Upper lobe of left lung (tissue), 6 donors: ENCODE measurements around the gene PLAA. TPM values are rescaled to one million over a fixed set of nuclear protein-coding genes. Genes with fewer than 3 reads are reported as not detected.

Experiments used
- ATAC-seq, 2 donors: fragments of 200-7000 bp; cut with Tn5 transposase; one replicate each; pipeline ENCODE4 v1.9.1; 2022; ENCODE audit warnings: mild to moderate bottlenecking in 2 of 2, moderate library complexity in 2 of 2; ENCODE audit not compliant: low FRiP score in 2 of 2
- DNase-seq, 2 donors: peaks; one replicate each; pipeline ENCODE4 v3.0.0-alpha.2; 2019 to 2020
- H3K27ac ChIP-seq, 4 donors: fragments of 200-600 bp; sonication (generic); one replicate each; pipeline ENCODE4 v1.5.1; 2016 to 2019
- H3K27me3 ChIP-seq, 4 donors: fragments of 200-600 bp; sonication (generic); one replicate each; pipeline ENCODE4 v1.5.1; 2017 to 2019
- H3K36me3 ChIP-seq, 4 donors: fragments of 200-600 bp; sonication (generic); one replicate each; pipeline ENCODE4 v1.5.1; 2016 to 2019
- H3K4me1 ChIP-seq, 4 donors: fragments of 200-600 bp; sonication (generic); one replicate each; pipeline ENCODE4 v1.5.1; 2018 to 2019
- H3K4me3 ChIP-seq, 4 donors: fragments of 200-600 bp; sonication (generic); one replicate each; pipeline ENCODE4 v1.5.1; 2017 to 2019; ENCODE audit warnings: mild to moderate bottlenecking in 2 of 4, moderate library complexity in 1 of 4
- H3K9me3 ChIP-seq, 4 donors: fragments of 200-600 bp; sonication (generic); one replicate each; pipeline ENCODE4 v1.5.1; 2018 to 2019
- EP300 ChIP-seq, 4 donors: sonication (generic); formaldehyde crosslinking; IDR thresholded peaks; one replicate each; pipeline ENCODE4 v1.5.1; 2017; ENCODE audit warnings: antibody characterized with exemption in 4 of 4, control low read depth in 2 of 4
- POLR2A ChIP-seq, 4 donors: fragments of 450-650 bp; IDR thresholded peaks; one replicate each; pipeline ENCODE4 v1.5.1; 2016 to 2017; ENCODE audit warnings: antibody characterized with exemption in 4 of 4, mild to moderate bottlenecking in 2 of 4
- POLR2AphosphoS5 ChIP-seq, 2 donors: sonication (generic); formaldehyde crosslinking; IDR thresholded peaks; one replicate each; pipeline ENCODE4 v1.5.1; 2017; ENCODE audit warnings: antibody characterized with exemption in 2 of 2
- WGBS, 2 donors: methylation state at CpG; one replicate each; pipeline ENCODE4 v1.1.5; 2017 to 2018; 5-methylcytosine and 5-hydroxymethylcytosine counted together
- total RNA-seq, 6 donors: library from RNA; depleted of rRNA in 4 of 6; stranded (reverse); fragments of >200 nt in 4 of 6; gene quantifications; one replicate each; pipeline versions ENCODE4 v1.1.0 to v1.2.1, GENCODE V29; 2016 to 2021
- TF ChIP-seq, protein P1 (sequence below), 6 experiments: fragments of 450-650 bp in 4 of 6; fragments of 200-600 bp in 2 of 6; sonication (generic) in 2 of 6; IDR thresholded peaks; one replicate each; pipeline ENCODE4 v1.5.1; 2016 to 2019; ENCODE audit warnings: antibody characterized with exemption in 6 of 6
- donor health status: DM: no; HTN: no; CAD: no; lungs with moderate emphysema.
- donor health status: DM: no; HTN: yes; CAD: no; lungs with severe emphysema.

PLAA gene
- total RNA-seq, 6 donors from 2014 or later: 18.2 to 29.2 (median 22.2) TPM

DNA sequence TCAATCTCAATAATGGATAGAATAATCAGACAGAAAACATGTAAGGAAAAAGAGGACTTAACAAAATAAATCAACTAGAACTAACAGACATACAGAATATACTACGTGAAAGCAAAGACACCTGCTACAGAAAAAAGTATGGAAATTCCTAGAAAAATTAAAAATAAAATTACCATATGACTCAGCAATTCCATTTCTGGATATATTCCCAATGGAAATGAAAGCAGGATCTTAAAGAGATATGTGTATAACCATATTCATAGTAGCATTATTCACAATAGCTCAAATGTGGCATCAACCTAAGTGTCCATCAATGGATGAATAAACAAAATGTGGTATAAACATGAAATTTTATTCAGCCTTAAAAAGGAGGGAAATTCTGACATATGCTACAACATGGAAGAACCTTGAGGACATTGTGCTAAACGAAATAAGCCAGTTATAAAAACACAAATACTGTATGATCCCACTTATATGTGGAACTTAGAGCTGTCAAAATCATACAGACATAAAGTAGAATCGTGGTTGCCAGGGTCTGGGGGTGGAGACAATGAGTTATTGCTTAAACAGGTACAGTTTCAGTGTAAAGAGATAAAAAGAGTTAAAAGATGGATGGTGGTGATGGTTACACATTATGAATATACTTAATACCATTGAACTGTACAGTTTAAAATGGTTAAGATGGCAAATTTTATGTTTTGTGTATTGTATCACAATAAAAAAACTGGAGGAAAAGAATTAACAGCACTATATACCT, 6.9 kb downstream of the PLAA start:
- WGBS, 2 donors: 81 to 87% methylated on average over 3 of the region's 3 CpGs
- Histone ChIP-seq H3K36me3 (no peaks in the 10 kb centered on the region), H3K27ac (no peak overlapping the region), H3K27me3 (no peaks in the 10 kb centered on the region), H3K9me3 (peaks cover 0 to 6% (median 1%) of the 10 kb centered on the region in 4 donors), H3K4me3 (no peak overlapping the region), H3K4me1 (peaks cover 2 to 26% (median 12%) of the 10 kb centered on the region in 4 donors)
- no peak for TF ChIP-seq POLR2AphosphoS5 (IDR thresholded peaks at IDR 0.05)
- TF ChIP-seq POLR2A (IDR thresholded peaks at IDR 0.05): no peak
- TF ChIP-seq, protein P1, sequence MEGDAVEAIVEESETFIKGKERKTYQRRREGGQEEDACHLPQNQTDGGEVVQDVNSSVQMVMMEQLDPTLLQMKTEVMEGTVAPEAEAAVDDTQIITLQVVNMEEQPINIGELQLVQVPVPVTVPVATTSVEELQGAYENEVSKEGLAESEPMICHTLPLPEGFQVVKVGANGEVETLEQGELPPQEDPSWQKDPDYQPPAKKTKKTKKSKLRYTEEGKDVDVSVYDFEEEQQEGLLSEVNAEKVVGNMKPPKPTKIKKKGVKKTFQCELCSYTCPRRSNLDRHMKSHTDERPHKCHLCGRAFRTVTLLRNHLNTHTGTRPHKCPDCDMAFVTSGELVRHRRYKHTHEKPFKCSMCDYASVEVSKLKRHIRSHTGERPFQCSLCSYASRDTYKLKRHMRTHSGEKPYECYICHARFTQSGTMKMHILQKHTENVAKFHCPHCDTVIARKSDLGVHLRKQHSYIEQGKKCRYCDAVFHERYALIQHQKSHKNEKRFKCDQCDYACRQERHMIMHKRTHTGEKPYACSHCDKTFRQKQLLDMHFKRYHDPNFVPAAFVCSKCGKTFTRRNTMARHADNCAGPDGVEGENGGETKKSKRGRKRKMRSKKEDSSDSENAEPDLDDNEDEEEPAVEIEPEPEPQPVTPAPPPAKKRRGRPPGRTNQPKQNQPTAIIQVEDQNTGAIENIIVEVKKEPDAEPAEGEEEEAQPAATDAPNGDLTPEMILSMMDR (IDR thresholded peaks at IDR 0.05): no peak
- no peak for TF ChIP-seq EP300 (IDR thresholded peaks at IDR 0.05)
- no peak for DNase-seq
- no peak for ATAC-seq

DNA sequence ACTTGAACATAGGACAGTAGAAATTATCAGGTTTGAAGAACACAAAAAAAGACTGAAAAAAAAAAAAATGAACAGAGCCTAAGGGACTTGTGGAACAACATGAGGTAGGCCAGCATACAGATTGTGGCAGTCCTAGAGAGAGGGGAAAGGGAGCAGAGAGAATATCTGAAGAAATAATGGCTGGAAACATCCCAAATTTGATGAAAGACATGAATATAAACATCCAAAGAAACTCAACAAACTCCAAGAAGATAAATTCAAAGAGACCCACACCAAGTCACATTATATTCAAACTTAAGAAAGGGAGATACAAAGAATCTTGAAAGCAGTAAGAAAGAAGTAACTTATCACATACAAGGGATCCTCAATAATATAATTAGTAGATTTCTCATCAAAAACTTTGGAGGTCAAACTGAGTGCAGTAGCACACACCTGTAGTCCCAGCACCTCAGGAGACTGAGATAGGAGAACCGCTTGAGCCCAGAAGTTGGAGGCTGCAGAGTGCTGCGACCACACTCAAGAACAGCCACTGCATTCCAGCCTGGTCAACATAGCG, 9.1 kb downstream of the PLAA start:
- DNase-seq: no peak
- Histone ChIP-seq H3K4me3 (no peak overlapping the region), H3K9me3 (peaks cover 0 to 6% (median 1%) of the 10 kb centered on the region in 4 donors)

DNA sequence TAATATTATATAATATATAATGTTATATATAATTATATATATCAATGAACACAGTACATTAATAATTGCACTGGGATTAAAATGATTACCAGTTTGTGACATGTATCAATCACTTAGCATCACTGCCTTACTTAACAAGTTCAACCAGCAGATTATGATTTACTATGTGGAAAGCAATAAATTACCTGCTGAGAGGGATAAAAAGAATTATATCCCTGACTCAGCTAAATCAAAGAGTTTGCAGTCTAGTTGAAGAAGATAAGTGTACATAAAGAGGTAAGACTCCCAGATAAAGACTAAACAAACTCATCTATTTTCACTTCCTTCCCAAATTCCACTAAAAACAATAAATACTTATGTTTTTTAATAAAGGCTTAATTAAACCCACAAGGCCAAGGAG, 11.2 kb downstream of the PLAA start:
- no peaks in the 10 kb centered on the region for H3K27me3 ChIP-seq
- TF ChIP-seq EP300 (IDR thresholded peaks at IDR 0.05) (no peak), POLR2AphosphoS5 (IDR thresholded peaks at IDR 0.05) (no peak), POLR2A (IDR thresholded peaks at IDR 0.05) (no peak)
- TF ChIP-seq, protein P1 (IDR thresholded peaks at IDR 0.05): no peak
- no peak for DNase-seq

More for the DNA sequence above, 9.1 kb downstream of the PLAA start:
- peaks cover 0 to 6% (median 2%) of the 10 kb centered on the region in 4 donors for H3K36me3 ChIP-seq
- peaks cover 0 to 10% (median 2%) of the 10 kb centered on the region in 4 donors for H3K4me1 ChIP-seq
- TF ChIP-seq POLR2AphosphoS5 (IDR thresholded peaks at IDR 0.05): no peak
- TF ChIP-seq EP300 (IDR thresholded peaks at IDR 0.05): no peak
- TF ChIP-seq, protein P1 (IDR thresholded peaks at IDR 0.05): no peak
- TF ChIP-seq POLR2A (IDR thresholded peaks at IDR 0.05): no peak
- 98 to 100% methylated on average over 3 of the region's 3 CpGs for WGBS, 2 donors
- H3K27me3 ChIP-seq: no peaks in the 10 kb centered on the region
- no peak for ATAC-seq
- no peak overlapping the region for H3K27ac ChIP-seq

DNA sequence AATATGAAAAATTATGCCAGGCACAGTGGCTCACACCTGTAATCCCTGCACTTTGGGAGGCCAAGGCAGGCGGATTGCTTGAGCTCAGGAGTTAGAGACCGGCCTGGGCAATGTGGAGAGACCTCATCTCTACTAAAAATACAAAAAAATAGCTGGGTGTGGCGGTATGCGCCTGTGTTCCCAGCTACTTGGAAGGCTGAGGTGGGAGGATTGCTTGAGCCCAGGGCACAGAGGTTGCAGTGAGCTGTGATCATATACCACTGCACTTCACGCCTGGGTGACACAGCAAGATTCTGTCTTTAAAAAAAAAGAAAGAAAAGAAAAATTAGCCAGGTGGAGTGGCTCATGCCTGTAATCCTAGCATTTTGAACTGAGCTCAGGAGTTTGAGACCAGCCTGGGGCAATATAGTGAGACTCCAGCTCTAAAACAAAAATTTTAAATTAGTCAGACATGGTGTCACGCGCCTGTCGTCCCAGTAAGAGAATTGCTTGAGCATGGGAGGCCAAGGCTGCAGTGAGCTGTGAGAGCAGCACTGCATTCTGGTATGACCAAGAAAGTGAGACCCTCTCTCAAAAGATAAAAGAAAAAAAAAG, 18.0 kb downstream of the PLAA start:
- H3K27me3 ChIP-seq: no peaks in the 10 kb centered on the region
- H3K4me3 ChIP-seq: no peak overlapping the region
- DNase-seq: no peak
- TF ChIP-seq, protein P1 (IDR thresholded peaks at IDR 0.05): no peak
- TF ChIP-seq POLR2AphosphoS5 (IDR thresholded peaks at IDR 0.05) (no peak), POLR2A (IDR thresholded peaks at IDR 0.05) (no peak), EP300 (IDR thresholded peaks at IDR 0.05) (no peak)
- H3K36me3 ChIP-seq: peaks cover 16 to 64% (median 22%) of the 10 kb centered on the region in 4 donors
- ATAC-seq: no peak
- no peaks in the 10 kb centered on the region for H3K4me1 ChIP-seq
- WGBS, 2 donors: 95 to 96% methylated on average over 8 of the region's 8 CpGs
- H3K9me3 ChIP-seq: no peaks in the 10 kb centered on the region
- H3K27ac ChIP-seq: no peak overlapping the region

More for the DNA sequence above, 11.2 kb downstream of the PLAA start:
- peaks cover 0 to 10% (median 2%) of the 10 kb centered on the region in 4 donors for H3K4me1 ChIP-seq
- peaks cover 0 to 14% (median 2%) of the 10 kb centered on the region in 4 donors for H3K36me3 ChIP-seq
- peaks cover 0 to 6% (median 1%) of the 10 kb centered on the region in 4 donors for H3K9me3 ChIP-seq
- no peak for ATAC-seq
- no peak overlapping the region for H3K27ac ChIP-seq
- no peak overlapping the region for H3K4me3 ChIP-seq
